Stimulated activated CD4-positive, alpha-beta T cell treated with anti-CD3 and anti-CD28 coated beads, TNF-alpha, amount 100 ng/mL, for 48 hours (primary cell): Measurements from ENCODE around the gene DNAH11.
"Not testable (repeated sequence)": the region's sequence is repeated elsewhere in the genome, so short reads cannot be mapped to it uniquely, and the experiment has no call there.

ENCODE experiments used
- DNase-seq, 3 donors: peaks; one replicate each; pipeline ENCODE4 v3.0.0-alpha.2; 2020; ENCODE audit warnings: low read depth in 3 of 3

Gene DNAH11

DNA sequence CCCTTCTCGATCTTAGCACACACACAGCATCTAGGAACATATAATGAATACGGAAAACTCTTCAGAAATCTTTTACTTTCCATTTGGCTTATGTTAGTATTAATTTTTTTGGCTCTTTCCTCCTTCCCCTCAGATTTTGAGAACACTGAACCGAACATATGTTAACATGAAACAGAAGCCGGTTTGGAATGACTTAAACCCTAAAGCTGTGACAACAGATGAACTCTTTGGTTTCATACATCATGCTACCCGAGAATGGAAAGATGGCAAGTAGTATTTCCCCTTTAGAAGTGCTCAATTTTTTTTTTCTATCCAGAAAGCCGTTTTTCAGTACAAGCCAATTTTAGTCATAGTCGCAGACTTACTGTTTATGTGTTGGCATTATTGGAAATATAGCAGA is 164.7 kb downstream of the DNAH11 start:
- DNase-seq: no peak

DNA sequence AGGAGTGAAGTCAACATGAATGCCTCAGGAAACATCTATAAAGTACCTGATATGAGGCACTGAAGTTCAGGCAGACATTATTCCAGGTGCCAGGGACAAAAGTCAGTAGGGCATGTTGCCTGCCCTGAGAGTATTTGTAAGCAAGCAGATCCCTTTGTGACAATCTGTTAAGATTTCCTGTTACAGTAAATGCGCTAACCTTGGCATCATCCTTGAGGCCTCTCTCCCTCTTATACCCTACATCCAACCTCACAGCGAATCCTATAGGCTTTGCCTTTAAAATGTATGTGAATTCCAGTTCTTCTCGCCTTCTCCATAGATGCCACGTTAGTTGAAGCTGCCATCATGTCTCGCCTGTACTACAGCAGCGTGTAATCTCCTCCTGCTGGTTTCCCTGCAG is 165.3 kb downstream of the DNAH11 start:
- no peak for DNase-seq

DNA sequence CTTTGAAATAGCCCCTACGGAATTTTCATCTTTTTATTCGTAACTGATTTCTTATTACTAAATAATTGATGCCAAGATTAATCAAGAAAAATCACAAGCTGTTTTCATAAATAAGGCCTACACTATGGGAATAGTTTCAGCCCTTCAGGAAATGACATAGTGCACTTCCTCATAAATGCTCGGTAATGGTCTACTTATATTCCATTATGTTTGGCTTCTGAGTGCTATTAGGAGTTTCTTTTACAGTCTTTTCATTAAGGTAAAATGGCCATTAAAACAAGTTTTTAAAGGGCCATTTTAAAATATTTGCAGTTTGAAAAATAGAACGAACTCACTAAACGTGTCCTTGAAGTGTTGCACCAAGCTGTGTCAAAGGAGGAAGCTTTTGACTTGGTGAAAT is 174.5 kb downstream of the DNAH11 start:
- DNase-seq: no peak

DNA sequence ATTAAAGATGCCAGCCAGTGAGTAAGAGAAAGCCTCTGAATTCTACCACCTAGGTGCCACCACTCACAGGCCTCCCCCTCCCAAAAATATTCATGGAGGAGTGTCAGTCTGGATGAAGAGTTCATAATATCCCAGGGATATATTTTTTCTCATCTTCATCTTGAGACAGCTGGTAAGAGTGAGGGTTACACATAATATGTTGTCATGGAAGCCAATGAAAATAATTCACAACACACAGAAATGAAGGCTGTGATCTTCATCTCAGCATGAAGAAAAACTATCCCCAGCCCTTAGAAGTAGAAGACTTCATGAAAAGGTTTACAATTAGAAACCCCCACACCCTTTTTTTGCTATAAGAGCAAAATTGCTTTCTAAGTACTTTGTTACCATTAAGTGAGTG is 175.6 kb downstream of the DNAH11 start:
- DNase-seq: no peak

DNA sequence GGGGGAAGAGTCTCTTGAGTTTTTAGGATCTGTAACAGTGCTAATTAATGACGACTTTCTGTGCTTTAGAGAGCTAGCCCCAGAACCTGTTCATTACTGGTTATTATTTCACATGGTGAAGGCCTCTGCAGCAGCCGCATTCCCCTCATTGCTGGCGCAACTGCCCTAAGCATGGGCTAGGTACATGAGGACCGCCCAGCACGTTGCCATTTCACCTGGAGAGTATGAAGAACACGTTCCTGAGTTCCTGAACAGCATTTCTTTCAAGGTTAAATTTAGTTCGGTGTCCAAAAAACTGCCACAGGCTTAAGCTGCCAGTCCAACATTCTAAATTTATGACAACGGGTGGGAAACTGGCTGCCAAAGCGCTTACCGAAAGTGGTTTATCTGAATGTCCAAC is 177.0 kb downstream of the DNAH11 start:
- no peak for DNase-seq

DNA sequence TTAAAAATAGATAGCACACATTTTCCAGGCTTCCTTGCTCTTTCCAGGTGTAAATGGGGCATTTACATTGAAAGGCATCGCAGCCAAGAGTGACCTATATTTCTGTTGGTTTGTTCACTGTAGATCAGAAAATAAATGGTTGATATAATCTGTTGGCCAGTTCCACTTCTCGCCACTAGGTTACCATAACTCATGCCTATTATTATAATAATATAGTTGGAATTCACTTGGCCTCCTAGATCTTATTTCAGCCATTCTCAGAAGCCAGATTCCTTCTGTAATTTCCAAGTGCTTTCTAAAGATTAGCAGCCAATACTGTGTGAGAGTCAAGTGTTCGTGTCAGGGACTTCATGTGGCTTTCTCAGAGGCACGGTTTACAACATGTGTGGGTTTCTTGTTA is 179.5 kb downstream of the DNAH11 start:
- DNase-seq: no peak

DNA sequence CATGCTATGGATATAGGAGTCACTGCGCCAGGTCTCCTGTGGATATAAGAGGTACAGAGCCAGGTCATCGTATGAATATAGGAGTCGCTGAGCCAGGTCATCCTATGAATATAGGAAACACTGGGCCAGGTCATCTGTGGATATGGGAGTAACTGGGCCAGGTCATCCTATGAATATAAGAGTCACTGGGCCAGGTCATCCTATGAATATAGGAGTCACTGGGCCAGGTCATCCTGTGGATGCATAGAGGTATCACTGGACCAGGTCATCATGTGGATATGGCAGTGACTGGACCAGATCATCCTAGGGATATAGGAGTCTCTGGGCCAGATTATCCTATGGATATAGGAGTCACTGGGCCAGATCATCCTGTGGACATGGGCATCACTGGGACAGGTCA is 181.7 kb downstream of the DNAH11 start:
- no peak for DNase-seq

DNA sequence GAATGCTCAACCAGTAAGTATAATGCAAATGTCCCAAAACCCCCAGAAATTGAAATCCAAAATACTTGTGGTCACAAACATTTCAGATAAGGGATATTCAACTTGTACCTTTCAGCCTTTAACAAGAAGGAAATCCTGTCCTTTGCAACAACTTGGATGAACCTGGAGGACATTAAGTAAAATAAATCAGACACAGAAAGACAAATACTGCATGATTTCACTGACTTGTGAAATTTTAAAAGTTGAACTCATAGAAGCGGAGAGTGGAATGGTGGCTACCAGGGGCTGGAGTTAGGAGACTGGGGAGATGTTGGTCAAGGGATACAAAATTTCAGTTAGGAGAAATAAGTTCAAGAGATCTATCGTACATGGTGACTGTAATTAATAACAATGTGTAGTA is 187.6 kb downstream of the DNAH11 start:
- no peak for DNase-seq

DNA sequence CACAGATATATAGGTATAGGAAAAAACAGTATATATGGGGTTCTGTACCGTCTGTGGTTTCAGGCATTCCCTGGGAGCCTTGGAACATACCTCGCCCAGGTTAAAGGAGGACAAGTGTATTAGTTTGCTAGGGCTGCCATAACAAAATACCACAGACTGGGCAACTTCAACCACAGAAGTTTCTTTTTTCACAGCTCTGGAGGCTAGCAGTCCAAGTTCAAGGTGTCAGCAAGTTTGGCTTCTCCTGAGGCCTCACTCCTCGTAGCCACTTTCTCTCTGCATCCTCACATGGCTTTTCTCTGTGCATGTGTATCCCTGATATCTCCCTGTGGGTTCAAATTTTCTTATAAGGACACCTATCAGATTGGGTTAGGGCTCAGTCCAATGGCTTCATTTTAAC is 189.1 kb downstream of the DNAH11 start:
- no peak for DNase-seq

DNA sequence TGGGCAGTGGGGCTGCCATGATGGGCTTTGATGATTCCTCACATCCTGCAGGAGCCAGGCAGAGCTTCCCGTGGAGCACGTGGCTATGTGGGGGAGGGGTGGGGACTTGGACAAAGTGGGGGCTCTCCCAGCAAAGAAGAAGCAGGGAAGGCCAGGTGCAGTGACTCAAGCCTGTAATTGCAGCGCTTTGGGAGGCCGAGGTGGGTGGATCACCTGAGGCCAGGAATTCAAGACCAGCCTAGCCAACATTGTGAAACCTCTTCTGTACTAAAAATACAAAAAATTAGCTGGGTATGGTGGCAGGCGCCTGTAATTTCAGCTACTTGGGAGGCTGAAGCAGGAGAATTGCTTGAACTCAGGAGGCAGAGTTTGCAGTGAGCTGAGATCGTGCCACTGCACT is 190.1 kb downstream of the DNAH11 start:
- not testable (repeated sequence) for DNase-seq

DNA sequence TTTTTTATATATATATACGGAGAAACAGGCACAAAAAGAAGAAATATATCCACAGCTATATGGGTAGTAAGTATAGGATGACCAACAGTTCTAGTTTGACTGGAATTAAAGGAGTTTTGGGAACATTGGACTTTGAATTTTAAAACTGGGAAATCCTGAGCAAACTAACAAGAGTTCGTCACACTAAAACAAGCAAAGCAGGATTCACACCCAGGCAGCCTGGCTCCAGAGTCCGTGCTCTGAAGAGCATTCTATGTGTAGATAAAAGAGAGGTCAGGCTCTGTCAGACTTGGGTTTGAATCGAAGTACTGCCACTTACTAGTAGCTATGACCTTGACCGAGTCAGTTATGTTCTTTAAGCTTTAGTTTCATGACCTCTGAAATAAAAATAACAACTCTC is 191.0 kb downstream of the DNAH11 start:
- DNase-seq: no peak

DNA sequence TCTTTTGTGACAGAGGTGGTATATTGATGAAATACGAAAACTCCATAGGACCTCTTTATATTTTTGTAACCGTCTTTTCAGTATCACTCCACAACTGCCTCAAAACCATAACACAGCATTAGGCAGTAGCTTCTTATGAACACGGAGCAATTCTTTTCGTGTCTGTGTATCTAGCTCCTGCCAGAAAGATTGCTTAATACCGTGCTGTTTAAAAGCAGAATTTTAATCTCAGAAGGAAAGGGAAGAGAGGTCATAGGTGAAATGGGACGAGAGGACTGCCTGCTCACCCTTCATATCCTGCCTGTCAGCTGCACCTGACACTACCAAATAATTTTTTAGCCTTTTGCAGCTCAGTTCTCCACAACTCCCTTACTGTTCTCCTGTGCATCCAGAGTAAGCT is 200.7 kb downstream of the DNAH11 start:
- no peak for DNase-seq

DNA sequence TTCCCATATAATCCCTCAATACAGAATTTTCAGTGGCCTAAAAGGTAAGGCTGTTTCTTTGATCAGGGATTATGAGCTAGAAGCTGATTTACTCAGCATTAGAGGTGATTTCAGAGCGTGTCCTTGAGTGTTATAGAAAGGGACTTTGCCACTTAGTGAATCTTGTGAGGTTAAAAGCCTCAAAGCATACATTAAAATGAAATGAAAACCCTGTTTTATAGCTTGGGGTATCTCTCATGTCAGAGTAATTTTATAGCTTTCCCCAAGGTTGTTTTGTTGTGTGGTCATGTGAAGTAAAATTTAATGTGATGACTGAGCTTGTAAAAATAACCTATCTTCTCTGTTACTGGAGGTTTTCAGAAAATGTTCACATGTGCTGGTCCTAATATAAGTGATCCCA is 204.1 kb downstream of the DNAH11 start:
- DNase-seq: no peak

DNA sequence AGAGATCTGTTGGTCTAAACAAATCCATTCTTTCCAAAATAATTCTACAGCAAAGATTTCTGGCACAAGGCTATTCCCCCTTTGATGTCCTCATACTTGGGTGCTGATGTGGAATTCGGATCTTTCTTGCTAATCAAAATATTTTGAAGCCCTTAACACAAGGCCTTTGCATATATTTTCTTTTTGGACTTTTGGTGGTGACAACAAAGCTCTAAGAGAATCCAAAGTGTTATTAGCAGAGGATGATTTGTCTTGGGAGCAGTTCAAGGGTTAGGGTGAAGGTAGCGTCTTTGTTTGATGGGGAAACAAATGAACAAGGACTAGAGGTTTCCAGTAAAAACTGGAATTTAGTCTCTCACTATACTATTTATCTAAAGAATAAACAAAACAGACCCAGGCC is 205.0 kb downstream of the DNAH11 start:
- no peak for DNase-seq

DNA sequence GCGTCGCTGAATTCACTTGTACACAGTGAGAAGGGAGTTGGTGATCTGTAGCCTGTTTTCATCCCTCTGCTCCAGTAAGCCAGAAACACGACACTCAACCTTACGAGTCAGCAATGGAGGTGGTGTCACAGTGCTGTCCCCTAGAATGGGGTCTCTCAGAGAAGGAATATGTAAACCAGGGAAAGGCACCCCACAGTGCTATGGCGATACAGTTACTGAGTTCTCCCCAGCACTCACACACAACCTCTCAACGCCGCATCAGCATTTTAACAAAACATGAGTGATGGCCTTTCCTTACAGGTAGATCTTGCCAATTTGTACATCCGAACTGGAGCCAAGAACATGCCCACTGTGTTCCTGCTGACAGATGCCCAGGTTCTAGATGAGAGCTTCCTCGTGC is 206.5 kb downstream of the DNAH11 start:
- DNase-seq: no peak

DNA sequence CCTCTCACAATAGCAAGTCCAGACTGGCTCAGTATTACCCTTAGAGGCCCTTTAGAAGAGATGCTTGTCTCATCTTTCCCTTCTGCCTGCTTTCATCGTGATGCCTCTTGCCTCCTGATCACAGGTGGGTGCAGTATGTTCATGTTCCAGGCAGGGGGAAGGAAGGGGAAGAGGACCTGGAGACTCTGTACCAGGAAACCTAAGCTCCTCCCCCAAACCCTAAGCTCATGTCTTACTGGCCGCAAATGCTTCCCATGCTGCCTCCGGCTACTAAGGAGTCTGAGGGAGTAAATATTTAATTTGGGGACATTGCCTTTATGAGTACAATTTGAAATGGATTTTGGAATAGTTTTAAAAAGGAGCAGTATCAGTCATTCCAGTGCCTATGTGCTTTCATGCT is 210.2 kb downstream of the DNAH11 start:
- no peak for DNase-seq

DNA sequence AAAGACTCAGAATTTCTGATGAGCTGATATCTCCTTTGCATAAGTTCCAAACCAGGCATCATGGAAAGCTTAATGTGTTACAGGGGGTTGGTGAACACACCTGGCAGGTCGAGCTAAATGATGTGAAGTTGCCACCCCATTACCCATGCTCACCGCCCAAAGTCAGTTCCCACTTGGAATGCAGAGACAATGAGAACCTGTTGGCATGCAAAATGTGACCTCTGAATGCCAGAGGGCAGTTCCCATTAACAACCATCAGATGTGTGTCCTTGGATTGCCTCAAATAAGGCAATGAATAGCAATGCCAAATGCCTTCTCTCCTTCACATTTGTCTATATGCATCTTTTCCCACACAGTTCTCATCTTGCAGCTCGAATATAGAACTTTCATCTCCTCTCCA is 212.1 kb downstream of the DNAH11 start:
- DNase-seq: no peak

DNA sequence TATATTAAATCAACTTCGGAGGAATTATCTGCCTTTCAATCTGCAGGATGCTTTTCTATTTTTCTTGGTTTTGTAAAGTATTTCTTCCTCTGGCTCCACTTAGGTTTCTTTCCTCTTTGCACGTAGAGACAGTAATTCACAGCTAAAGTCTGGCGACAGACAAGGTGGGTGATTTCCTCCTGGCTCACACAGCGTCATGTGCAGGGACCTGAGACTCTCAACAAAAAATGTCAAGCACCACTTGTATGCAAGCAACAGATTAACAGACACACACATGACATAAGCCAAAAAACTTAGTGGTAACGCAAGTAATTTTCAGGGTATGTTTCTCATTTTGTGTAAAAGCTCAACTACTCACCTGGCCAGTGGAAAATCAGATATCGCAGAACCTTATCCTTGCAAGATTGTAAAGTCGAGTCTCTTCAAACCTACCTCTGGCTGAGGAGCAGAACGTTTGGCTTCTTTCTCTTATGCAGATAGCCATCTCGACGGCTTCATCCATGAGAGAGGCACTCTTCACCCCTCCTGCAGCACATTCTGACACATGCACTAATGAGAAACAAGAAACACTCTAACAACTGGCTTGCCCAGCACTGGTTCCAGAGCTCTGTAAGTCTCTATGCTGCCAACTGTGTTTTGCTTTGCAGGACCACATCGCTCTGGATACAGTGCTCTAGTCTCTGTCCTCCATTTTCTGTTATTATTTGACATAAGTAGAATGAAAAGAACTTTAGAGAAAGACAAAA is 214.9 kb downstream of the DNAH11 start:
- no peak for DNase-seq

DNA sequence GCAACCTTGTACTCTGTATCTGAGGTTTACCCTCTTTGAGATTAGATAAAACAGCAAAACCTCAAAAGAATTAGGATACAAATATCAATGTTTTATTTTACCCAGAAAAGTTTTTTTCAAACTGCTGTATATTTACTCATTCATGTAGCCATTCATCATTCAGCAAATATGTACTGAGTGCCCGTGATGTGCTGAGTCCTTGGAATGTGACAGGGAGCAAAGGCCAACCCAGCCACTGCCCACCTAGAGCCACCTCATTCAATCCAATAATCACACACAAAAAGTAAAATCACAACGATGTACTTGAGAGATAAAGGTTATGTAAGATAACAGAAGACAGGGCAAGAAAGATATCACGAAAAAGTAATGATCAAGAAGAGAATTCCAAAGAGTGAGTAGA is 215.4 kb downstream of the DNAH11 start:
- no peak for DNase-seq

DNA sequence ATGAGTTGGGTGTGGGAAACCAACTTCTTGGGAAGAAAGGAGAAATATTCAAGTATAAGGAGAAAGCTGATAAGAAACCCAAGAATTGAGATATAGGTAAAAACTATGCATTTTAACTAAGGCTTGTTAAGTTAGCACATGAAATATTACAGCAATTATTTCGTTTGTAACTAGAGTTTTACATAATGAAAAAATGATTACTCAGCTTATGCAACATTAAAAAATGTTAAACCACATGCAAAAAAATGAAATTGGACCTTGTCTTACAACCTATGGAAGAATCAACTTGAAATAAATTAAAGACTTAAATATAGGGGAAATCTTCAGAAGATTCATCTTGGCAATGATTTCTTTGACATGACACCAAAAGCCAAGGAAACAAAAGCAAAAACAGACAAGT is 219.6 kb downstream of the DNAH11 start:
- no peak for DNase-seq

DNA sequence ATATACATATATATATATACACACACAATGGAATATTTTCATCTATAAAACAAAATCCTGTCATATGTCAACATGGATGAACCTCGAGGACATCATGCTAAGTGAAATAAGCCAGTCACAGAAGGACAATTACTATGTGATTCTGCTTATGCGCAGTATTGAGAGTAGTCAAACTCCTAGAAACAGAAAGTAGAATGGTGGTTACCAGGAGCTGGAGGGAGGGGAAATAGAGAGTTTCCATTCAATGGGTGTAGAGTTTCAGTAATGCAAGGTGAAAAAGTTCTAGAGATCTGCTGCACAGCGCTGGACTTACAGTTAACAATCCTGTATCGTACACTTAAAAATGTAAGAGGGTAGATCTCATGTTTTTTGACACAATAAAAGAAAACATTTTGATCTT is 221.0 kb downstream of the DNAH11 start:
- no peak for DNase-seq

DNA sequence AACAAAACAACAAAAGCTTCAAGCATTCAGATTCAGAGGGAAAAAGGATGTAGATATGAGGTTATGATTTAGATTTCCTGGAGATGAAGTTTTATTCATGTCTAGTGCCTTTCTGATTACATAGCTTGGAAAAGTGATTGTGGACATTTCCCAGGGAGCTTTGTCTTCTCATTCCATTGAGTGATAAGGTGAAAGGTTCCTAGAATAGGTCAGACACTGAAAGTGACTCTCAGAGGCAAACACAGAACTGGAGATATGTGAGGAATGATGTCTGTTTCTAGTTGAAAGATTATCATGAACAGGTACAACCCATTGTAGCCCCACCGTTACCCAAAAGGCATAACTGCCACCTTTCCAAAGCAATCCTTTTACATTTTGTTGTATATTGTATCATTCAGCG is 223.4 kb downstream of the DNAH11 start:
- DNase-seq: no peak

DNA sequence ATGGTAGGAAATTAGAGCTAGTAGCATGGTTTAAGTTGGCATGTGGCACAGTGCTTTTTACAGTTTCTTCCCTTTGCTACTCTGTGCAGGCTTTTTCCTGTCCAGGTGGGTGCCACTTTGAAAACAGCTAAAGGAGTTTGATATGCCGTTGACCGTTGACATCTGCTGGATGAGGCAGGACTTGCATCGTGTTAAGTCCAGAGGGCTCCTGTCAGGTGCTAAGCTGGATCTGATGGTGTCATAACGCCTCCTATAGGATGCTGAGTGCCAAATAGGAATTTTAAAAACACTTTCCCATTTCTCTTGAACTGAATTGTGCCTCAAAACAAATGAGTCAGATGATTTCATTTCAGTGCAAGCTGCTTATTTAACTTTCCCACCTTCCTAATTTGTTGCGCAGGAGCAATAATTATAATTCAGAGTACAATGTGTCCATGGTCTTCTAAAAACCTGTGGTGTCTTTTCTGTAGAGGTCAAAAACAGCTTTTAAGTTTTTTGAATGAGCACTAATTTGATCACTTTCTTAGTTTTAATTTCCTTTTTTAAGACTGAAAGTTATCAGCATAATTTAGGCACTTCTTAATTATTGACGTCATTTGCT is 224.6 kb downstream of the DNAH11 start:
- peak; percentile 1 to 7 (median 6) for DNase-seq

DNA sequence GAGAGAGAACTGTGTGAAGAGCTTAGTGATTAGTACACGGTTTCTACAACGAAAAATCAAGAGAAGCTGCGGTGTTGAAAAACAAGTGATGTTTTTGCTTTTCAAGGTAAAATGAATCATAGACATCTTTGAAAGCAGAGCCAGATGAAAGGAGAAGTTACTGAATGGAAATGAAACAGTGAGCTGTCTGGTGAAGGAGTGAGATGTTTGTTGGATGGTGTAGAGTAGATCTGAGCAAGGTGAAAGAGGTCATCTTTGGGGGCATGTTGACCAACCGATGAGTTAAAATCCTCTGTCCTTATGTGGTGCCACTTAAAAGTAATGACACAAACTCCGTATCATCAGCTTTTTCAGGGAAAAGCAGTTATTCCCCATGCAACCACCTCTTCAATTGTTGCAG is 225.4 kb downstream of the DNAH11 start:
- no peak for DNase-seq
